Activated gamma-delta T cell treated with Interleukin-2 at 50 U/mL for 16 hours (primary cell): ENCODE measurements around the gene ST8SIA6.
"Not testable (repeated sequence)": the region's sequence is repeated elsewhere in the genome, so short reads cannot be mapped to it uniquely, and the experiment has no call there.

Experiments
- DNase-seq: peaks from one replicate; pipeline ENCODE4 v3.0.0-alpha.2; 2020

Gene ST8SIA6

GRCh38 chr10:17456032-17456548, 1.7 kb upstream of the ST8SIA6 start:
- no peak for DNase-seq

- no peak for DNase-seq
These were observed 673 bp upstream of the ST8SIA6 start for GRCh38 chr10:17455015-17455520.

DNA sequence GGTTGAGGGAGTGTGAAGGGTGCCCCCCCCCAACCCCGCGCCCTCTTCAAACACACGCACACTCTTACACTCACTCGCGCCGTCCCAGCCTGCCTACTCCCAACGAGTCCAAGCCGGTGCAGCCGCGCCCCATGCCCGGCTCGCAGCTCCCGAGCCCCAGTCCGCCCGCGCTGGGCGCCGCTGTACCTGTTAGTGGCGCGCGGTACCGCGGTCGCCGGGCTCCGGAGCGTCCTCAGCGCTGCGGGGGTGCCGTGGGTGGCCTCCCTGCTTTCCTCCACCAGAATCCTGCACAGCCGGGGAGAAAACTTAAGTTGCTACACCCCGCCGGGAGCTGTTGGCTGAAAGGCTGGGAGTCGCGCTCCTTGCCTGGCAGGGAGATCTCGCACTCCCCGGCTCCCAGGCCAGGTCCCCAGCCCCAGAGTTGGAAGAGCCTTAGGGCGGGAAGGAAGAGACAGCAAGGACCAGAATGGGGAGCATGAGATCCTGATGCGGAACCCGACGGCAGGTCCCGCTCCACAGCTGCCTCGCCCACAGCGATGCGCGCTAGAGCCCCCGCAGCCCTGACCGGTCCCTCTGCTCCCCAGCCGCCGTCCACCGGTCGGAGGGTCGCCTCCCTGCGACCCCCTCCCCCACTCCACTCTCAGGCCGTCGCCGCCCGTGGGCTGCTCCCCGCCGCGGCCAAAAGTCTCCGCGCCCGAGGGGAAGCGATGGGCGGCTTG, 863 bp downstream of the ST8SIA6 start:
- peak; percentile 19 for DNase-seq

DNA sequence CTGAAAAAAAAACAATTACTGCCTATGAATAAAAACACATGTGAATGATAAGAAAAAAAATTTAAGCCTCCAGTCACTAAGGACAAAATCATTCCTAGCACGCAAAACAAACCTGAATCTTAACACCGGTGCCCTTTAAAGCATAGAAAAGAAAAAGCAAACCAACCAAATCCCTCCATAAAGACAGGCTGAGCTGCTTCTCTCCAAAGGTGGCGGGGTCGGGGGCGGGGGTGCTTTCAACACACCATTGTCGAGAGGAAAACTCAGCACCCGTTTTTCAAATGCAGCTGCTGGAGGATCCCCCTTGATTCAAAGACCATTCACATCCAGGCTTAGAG, 1.4 kb downstream of the ST8SIA6 start:
- DNase-seq = no peak

DNA sequence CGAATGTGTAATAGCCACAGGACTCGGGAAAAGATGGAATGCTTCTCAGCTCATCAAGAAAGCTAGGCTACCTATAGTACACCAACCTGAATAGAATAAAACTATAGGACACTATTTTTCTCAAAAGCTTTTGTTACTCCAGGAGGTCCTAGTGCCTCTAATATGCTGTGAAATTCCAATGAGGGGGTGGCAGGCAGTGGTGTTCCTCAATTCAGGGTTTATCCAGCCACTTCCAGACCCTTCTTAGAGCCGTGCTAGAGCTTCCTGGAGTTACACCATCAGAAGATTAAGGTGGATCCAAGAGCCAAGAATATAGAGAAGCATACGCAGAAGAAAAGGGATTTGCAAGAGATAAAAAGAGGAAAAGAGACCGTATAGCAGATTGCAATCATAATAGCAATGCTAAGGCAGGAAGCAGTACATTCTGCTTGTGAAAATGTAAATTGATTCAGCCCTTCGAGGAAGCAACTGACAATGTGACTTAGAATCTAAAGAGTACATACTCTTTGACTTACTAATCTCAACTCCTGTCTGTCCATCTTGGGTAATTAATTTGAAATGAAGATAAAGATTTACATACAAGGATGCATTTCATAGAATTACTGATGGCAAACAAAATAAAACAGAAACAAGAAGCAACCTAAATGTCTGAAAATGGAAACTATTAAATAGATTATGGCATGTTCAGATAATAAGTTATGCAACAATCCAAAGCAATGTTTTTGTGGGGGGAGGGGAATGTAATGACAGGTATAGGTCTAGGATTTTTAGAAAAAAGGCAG, 2.1 kb downstream of the ST8SIA6 start:
- no peak for DNase-seq

GRCh38 chr10:17450024-17450423, 4.4 kb downstream of the ST8SIA6 start:
- no peak for DNase-seq

GRCh38 chr10:17445400-17445998, 8.9 kb downstream of the ST8SIA6 start:
- no peak for DNase-seq

DNA sequence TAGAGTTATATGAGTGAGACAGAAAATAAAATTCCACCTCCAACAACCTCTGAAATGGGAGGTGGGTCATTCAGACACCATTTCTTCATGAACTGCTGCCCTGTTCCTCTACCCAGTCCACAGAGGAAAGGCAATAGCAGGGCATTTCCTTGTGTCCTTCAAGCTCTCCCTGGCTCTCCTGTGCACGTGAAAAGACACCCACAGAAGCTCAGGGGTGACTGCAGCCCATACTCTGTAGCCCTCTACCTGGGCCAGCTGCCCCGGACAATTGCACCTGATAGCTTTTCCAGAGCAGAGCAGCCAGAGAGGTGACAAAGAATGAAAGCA, 10.0 kb downstream of the ST8SIA6 start:
- no peak for DNase-seq

GRCh38 chr10:17443707-17444387, 10.5 kb downstream of the ST8SIA6 start:
- DNase-seq = no peak

- DNase-seq = no peak
These were observed 15.8 kb downstream of the ST8SIA6 start for GRCh38 chr10:17438583-17438982.

DNA sequence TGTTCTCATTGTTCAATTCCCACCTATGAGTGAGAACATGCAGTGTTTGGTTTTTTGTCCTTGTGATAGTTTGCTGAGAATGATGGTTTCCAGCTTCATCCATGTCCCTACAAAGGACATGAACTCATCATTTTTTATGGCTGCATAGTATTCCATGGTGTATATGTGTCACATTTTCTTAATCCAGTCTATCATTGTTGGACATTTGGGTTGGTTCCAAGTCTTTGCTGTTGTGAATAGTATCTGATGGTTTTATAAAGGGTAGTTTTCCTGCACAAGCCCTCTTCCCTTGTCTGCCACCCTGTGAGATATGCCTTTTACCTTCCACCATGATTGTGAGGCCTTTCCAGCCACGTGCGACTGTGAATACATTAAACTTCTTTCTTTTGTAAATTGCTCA, 17.8 kb downstream of the ST8SIA6 start:
- not testable (repeated sequence) for DNase-seq

- no peak for DNase-seq
These were observed 18.4 kb downstream of the ST8SIA6 start for GRCh38 chr10:17435953-17436352.

DNA sequence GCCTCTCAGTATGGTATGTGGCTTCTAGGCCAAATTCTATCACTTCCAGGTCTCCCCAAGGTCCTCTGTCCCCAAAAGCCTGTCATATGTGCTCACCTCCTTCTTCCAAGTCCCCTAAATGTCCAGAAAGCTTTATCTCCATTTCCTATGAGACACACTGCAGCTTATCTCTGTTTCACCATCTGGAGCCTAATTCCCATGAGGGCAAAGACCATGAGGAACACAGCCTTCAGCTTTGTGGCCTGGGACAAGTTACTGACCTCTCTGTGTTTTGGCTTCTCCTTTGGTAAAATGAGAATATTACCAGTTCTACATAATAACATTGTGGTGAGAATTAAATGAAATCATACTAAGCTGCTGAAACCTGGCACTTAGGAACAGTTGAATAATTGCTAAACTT, 19.2 kb downstream of the ST8SIA6 start:
- DNase-seq = no peak

GRCh38 chr10:17432723-17433122, 21.7 kb downstream of the ST8SIA6 start:
- no peak for DNase-seq

- DNase-seq = no peak
These were observed 22.5 kb downstream of the ST8SIA6 start for GRCh38 chr10:17431871-17432311.

GRCh38 chr10:17430647-17431355, 23.6 kb downstream of the ST8SIA6 start:
- peak; percentile 64 for DNase-seq

- no peak for DNase-seq
These were observed 24.9 kb downstream of the ST8SIA6 start for GRCh38 chr10:17429490-17429889.

DNA sequence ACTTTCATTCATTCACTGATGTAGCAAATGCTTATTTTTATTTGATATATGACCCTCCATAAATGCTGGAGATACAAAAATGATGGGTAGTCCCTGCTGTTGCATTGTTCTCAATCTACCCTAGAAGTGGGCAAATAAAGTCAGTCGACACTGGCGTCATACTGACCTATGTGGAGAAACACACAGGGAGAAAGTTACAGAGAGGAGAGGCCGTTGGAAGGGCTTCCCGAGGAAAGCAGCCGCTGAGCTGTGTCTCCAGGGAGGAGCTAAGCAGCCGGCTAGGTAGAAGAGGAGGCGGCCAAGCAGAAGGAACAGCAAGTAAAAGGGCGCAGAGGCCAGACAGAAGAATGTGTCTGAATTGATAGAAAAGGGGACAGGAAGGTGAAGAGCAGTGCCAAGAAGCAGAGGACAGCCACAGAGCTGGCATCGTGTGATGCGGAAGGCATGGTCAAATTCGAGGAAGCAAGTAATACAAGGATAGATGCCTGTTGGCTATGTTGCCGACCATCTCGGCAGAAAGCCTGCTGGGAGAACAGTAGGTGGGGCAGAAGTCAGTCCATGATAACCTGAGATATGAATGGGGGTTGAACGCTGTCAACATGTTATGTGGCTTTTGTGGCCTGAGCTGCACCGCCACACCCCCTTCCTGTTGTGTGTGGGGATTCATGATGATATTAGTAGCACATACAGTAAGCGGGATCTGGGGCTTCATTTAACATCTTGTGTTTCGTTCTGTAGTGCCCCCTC, 25.9 kb downstream of the ST8SIA6 start:
- DNase-seq = peak; percentile 71

- no peak for DNase-seq
These were observed 26.6 kb downstream of the ST8SIA6 start for GRCh38 chr10:17427666-17428350.

- DNase-seq = no peak
These were observed 27.2 kb downstream of the ST8SIA6 start for GRCh38 chr10:17427201-17427600.

GRCh38 chr10:17426263-17426750, 28.1 kb downstream of the ST8SIA6 start:
- no peak for DNase-seq
